Inferior parietal cortex (tissue), 1 donor: ENCODE measurements around the gene SNRNP25.
"Not testable (repeated sequence)": the region's sequence is repeated elsewhere in the genome, so short reads cannot be mapped to it uniquely, and the experiment has no call there.

Source experiments
- DNase-seq: peaks from one replicate; pipeline ENCODE4 v3.0.0-alpha.2; 2016; ENCODE audit errors: extremely low spot score

Gene SNRNP25

DNA sequence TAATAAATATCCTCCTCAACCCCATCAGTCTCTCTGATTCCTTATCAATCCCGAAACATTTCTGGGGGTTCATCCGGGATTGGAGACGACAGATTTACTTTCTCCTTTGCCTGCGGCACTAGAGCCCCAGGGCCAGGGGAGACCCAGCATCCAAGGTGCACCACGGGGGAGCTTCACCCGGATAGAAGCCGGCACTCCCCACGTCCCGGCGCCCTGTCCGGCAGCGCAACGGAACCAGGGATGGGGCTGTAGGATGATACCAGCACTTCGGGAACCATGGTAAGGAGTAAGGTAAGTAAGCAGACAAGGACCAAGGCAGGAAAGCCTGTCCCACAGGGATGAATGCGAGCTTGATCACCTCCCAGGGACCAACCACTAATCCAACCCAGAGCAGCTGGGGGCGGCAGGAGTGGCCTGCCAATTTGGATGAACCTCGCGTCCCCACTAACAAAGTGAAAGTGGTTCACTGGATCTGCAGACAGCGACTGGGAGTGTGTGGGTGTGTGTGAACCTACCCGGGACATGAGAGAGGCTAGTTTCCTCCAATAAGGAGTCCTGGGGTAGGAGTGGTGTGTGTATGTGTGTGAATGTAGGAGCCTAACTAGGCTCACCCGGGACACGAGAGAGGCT, 12.1 kb upstream of the SNRNP25 start:
- DNase-seq: no peak

DNA sequence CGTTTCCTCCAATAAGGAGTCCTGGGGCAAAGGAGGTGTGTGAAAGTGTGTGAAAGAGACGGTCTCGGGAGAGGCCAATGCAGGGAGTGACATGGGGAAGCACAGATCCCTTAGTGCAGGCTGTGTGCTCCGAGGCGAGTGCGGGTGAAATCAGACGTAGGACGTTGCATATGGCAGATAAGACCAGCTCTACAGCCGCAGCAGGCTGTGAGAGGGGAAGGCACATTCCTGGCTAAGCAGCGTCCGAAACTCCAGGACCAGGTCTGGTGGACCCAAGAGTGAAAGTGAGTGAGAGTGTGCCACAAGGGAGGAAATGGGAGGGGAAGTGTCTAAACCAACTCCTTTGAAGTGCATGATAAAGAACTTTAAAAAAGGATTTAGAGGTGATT, 11.6 kb upstream of the SNRNP25 start:
- DNase-seq: no peak

DNA sequence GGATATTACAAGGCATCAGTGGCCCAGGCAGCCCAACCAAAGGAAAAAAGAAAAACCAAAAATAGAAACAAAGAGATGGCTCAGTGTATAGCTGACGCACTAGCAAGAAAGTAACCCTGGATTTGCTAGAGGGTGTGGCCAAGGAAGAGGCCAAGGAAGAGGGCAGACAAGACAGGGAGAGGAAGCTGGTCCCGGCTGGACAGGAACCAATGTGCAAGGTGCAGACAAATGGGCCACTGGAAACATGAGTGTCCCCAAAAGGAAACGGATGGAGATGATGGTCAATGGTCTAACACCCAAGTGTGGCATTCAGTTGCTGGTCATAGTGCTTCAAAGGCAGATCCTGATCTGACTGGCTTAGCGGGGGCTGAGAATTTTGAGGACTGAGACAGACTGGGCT, 10.9 kb upstream of the SNRNP25 start:
- DNase-seq: no peak

DNA sequence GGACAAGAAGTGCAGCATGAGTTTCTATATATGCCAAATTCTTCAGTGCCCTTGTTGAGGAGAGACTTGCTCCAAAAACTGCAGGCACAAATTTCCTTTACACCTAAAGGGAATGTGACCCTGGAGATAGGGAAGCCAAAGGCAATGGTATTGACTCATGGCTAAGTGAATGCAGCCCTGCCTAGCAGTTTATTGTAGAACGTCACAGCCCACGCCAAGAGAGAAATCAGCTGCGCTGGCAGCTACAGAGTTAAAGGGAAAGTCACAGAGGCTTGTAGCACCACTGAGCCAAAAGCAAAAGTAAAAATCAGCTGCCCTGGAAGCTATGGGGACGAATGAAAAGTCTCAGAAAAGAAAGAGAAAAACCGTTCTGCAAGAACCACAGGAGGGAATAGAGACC, 10.3 kb upstream of the SNRNP25 start:
- no peak for DNase-seq

DNA sequence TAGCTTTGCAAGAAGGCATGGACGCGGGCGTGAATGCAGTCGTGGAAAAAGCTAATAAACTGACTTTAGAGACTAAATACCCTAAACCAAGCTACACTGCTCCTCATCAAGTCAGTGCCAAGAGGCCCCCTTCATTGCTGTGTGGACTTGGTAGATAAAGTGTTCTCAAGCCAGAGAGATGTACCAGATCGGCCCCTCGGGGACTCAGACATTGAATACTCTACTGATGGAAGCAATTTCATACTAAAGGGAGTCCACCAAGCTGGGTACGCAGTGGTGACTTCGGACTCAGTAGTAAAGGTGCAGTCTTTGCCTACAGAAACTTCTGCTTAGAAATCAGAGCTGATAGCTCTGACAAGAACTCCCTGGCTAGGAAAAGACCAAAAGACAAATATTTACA, 9.0 kb upstream of the SNRNP25 start:
- no peak for DNase-seq

DNA sequence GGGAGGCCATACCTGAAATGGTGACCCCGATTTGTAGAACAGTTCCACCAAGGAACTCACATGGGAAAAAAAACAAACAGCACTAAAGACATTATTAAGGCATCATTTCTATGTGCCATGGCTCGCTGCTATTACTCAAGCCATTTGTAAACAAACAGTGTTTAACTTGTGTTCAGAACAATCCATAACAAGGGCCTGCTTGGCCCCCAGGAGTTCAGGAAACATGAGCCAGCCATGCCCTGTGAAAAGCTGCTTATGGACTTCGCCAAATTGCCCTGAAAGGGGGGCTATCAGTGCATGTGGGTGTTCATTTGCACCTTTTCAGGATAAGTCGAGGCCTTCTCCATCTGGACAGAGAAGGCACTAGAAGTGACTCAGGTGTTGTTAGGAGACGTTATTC, 8.2 kb upstream of the SNRNP25 start:
- no peak for DNase-seq

DNA sequence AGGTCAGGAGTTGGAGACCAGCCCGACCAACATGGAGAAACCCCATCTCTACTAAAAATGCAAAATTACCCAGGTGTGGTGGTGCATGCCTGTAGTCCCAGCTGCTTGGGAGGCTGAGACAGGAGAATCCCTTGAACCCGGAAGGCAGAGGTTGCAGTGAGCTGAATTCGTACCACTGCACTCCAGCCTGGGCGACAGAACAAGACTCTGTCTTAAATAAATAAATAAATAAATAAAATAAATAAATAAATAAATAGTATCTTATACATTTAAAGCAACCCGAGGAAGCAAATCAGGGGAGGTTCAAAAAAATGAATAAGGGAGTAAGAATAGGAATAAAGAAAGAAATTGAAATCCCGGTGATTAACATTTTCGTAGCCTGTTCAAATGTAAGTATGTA, 7.1 kb upstream of the SNRNP25 start:
- DNase-seq: not testable (repeated sequence)

DNA sequence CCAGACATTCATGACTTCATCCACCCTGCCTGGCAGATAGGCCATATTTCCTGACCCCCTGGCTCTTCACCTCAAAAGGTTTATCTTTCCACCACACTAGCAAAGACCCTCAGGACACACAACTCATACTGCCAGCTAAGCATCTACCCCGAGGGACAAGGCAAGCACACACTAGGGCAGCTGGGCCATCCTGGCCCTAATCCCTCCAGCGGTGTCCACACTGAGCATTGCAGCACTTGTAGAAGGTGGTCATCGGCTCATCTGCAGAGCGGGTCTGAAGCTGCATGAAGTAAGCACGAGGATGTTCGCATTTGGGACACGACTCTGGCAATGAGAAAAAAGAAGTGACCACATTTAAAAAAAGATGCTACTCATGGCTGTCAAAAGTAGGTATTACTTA, 6.4 kb upstream of the SNRNP25 start:
- no peak for DNase-seq

DNA sequence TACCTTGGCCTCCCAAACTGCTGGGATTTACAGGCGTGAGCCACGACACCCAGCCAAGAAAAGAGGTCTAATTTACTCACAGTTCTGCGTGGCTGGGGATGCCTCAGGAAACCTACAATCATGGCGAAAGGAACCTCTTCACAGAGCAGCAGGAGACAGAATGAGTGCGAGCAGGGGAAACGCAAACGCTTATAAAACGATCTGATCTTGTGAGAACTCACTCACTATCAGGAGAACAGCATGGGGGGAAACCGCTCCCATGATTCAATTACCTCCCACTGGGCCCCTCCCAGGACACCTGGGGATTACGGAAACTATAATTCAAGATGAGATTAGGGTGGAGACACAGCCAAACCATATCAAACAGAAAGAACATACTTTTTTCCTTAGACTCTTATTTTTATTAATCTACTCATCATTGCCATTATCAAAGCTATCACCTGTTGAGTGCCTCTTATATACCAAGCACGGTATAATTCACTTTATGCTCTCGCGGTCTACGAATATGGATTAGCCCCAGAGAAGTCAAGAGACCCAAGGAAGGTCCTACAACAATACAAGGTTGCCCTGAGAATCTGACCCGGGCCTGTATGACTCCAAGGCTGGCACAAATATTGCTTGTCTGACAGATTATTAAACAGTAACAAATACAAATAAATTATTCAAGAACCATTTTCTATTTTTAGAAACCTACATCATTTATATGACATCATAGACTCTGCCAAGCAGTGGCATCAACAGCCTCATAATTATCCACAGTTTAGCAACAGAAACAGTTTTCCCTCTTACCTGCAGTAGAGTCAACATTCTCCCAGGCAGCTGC, 2.6 kb upstream of the SNRNP25 start:
- DNase-seq: no peak

DNA sequence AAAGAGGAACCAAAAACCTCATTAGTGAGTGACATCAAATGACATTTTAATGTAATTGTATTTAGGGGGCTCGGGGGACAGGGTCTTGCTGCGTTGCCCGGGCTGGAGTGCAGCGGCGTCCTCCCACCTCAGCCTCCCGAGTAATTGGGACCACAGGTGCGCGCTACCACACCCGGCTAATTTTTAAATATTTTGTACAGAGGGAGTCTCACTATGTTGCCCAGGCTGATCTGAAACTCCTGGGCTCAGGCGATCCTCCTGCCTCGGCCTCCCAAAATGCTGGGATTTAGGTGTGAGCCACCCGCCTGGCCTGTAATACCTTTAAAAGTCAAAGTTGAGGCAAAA, 581 bp downstream of the SNRNP25 start:
- no peak for DNase-seq

DNA sequence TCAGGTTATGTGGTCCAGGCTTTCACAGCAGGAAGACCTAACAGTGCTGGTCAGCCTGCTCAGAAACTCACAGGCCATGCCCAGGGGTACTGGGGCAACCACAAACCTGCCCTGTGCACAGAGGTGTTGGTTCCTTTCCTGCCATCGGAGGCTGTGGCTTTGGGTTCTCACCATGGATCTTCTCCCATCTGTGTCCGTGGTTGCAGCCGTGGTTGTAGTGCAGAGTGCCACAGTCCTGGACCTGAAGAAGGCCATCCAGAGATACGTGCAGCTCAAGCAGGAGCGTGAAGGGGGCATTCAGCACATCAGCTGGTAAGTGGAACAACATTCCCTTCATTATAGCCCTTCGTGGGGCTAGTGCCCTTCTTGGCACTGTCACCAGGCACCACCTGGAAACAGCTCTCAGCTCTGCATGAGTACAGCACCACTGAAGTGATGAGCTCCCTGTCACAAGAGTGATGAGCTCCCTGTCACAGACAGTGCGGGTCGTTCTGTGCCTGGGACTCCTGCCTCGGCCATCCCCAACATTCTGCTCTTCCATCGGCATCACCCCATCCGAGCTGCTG, 2.0 kb downstream of the SNRNP25 start:
- DNase-seq: no peak

DNA sequence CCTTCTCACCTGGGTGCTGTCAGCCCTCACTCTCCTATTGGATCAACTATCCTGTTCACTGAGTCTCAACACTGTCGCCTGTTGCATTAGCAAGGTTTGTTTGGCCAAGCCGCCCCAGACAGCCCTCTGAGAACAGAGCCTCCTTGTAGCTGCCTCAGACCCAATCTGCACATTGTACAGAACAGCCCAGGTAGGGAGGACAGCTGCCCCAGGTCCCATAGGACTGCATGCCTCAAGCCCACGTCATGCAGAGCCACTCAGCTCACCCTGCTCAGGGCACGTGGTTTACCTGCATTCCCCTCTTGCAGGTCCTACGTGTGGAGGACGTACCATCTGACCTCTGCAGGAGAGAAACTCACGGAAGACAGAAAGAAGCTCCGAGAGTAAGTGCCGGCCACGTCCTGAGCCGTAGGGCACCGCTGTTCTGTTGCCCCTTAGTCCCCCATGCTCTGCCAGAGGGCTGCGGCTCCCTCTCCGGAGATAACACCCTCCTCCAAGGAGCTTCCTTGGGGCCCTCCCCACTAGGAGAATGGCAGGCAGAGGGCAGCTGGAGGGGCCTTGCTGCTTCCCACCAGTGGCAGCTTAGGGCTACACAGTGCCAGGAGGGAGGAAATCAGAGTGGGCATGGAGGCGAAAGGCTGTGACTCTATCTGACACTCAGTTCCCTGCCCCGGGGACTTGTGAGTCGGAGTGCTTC, 2.8 kb downstream of the SNRNP25 start:
- no peak for DNase-seq

DNA sequence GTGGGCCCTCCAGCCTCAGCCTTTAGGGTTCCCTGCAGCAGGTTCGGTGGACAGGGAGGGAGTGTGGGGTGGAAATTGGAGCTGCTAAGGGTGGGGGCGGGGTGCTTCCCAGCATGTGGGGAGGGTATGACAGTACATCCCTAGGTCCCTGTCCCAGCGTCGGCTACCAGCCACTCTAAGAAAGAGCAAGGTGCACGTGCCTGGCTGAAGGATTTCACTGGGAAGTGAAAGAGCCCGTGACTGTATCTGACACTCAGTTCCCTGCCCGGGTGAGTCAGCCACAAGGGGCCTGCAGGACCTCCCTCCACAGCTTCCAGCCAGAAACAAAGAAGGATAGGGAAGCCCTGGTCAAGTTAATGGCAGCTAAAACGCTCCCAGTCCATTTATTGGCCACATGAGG, 4.1 kb downstream of the SNRNP25 start:
- no peak for DNase-seq

DNA sequence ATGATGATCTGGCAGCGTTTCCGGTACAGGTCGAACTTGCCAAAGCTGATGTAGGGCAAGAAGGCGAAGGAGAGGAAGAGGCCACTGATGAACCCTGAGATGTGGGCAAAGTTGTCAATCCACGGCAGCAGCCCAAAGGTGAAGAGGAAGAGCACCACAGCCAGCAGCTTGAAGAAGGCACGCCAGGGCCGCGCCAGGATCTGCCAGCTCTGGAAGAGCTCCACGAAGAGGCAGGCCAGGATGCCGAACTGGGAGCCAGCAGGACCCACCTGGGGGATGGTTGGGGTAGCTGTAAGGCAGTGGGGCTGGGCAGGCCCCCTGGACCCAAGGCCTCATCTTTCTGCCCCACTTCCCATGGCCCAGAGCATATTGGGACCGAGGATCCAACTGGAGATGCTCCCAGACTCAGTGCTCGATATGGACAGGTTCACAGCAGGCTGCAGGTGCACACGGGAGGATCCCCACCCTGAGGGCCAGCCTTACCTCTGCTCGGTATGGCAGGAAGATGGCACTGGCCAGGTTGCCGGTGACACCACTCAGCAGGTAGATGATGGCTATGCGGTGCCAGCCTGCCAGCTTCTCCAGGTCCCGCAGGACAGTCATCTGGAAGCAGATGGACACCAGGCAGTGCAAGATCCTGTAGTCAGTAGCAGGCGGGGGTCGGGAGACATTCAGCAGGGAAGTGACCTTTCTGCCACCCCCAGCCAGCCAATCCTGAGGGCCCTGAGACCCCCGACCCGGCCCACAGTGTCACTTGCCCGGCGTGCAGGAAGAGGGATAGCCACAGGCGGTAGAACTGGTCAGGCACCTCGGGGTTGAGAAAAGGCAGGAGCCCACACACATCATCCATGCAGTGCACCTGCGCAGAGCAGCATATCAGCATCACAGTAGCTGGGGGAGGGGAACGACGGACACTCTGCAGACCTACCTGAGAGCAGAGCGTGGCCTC, 5.1 kb downstream of the SNRNP25 start:
- no peak for DNase-seq

DNA sequence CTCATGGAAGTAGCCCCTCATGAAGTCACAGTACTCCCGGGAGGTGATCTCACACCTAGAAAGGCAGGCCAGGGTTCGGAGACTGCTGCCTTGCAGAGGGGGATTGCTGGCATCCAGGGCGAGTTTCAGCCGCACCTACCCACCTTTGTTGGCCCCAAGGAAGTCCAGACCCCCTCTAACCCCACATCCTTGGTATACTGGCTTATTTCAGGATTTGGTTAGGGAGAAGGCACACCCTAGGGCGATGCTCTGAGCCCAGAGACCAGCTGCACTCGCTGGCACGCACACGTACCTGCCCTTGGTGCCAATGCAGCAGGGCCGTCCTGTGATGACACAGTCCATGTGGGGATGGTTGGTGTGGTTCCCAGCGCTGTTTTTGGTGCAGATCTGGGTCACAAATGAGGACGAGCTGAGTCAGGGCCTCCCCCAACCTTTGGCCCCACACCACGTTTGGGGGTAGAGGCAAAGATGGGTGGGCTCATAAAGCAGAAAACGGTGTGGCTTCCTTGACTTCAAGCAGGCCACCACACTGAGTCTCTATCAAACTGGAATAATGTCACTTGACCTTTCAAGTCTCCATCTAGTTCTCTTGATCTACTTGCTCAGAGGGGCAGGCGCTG, 5.9 kb downstream of the SNRNP25 start:
- no peak for DNase-seq

DNA sequence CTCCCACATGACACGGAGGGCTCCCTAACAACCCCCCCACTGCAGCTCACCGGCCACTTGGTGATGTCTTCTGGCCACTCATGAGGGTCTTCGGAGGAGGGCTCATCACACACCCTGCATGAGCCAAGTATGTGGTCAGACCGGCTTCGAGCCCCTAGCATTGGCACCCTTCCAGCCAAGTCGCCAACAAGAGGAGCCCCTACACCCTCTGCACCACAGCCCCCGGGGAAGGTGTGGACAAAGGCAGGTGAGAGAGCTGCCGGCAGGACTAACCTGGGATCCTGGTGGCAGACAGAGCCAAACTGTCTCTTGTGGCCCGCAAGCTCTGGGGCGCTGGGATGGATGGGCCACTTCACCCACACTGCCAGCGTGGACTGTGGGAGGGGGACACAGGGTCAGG, 6.5 kb downstream of the SNRNP25 start:
- no peak for DNase-seq

DNA sequence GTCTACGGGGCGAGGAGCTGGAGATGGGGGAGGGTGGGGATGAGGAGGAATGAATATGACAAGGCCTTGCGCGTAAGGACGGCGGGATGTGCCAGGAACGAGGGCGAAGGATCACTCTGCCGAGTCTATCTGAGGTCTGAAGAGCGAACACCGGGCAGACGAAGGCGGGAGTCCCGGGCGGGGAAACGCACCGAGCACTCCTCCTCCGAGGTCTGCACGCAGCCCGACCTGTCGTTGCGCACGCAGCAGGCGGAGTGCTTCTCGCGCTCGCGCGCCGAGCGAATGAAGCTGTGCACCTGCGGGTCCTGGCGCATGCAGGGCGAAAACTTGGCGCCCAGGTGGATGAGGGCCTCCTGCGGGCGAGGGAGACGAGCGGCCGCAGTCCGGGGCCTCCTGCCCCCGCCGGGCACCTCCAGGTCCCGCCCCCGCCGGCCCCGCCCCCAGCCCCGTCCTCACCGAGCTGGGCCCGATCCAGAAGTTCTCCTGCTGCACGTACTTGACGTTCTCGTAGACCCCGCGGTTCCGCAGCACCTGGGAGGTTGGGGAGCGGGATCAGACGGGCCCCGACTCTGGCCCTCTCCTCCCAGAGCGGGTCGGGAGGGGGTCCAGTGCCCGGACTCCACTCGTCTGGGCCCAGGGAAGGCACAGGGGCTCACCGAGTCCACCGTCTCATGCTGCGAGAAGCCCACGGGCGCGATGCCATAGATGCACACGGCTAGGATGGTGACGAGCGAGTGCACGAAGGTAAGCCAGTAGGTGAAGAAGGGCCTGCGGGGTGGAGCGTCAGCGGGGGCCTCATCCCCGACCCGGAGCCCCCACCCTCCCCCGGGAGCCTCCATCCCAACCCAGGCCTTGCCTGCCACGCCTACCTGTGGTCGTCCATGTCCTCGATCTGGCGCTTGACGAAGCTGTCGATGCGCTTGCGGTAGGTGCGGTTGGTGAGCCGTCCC, 7.6 kb downstream of the SNRNP25 start:
- DNase-seq: no peak

DNA sequence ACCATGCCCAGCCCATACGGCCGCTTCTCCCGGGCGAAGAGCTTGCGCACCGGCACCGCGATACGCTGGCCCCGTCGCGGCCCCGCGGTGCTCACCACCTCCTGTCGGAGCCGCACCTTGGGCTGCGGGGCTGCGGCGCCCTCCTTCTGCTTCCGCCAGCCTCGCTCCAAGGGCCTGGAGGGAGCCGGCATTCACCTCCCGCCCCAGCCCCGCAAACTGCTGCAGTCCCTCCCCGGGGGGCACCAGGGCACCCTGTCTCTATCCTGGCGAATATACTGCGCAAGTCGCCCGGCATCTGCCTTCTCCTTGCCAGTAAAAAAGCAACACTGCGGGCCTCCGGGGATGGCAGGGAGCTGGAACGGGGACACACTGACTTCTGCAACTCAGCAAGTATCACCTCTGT, 8.3 kb downstream of the SNRNP25 start:
- DNase-seq: no peak

DNA sequence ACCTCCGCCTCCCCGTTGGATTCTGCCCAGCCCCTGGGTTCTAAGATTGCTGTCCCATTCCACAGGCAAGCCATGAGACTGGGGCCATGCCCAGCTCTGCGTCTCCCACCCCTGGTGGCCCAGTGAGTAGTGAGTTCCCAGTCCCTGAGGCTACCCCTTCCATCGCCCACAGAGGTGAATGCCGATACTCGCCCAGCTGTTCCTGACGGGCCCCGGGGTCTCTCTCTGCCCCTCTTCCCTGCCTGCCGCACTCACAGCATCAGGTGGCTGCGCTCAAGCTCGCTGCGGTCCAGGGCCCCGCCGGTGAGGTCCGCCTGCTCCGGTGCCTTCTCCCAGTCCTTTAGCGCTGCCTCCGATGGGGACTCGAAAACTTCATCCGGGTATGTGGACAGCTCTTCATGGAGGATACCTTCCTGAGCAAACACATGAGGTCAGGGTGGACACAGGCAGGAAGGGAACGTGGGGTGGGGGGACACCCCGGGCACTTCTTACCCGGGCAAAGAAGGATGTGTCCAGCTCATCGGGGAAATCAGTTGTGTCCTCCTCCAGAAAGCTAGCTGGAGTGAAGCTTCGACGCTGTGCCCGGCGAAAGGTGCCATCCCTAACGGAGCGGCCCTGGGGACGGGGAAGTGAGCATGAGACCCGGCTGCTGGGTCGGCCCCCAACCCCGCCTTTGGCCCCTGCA, 8.8 kb downstream of the SNRNP25 start:
- DNase-seq: no peak
